NCI-H2081 (cell line): ENCODE results near the gene OPN3.
A peak's percentile ranks its signal among the peaks of the same experiment; 100 is the strongest.

ENCODE experiments used
- DNase-seq, 2 experiments: peaks; one replicate each; lab custom pipeline; 2025; lab: John Stamatoyannopoulos, UW

Gene OPN3

GRCh38 chr1:241590719-241591118, 49.5 kb downstream of the OPN3 start:
- no peak for DNase-seq

- peak; percentile 52 to 71 for DNase-seq
Measured at GRCh38 chr1:241589521-241589920, 50.6 kb downstream of the OPN3 start.

GRCh38 chr1:241586905-241587512, 53.2 kb downstream of the OPN3 start:
- DNase-seq, result no peak

GRCh38 chr1:241582921-241583321, 57.2 kb downstream of the OPN3 start:
- no peak for DNase-seq

- peak in 1 of 2 experiments; percentile 15 for DNase-seq
Measured at GRCh38 chr1:241579434-241579833, 60.7 kb downstream of the OPN3 start.

- no peak for DNase-seq
Measured at GRCh38 chr1:241574154-241574553, 66.0 kb downstream of the OPN3 start.

- DNase-seq, result no peak
Measured at GRCh38 chr1:241569848-241570247, 70.3 kb downstream of the OPN3 start.

GRCh38 chr1:241560849-241561187, 79.4 kb downstream of the OPN3 start:
- no peak for DNase-seq

GRCh38 chr1:241560146-241560848, 79.9 kb downstream of the OPN3 start:
- DNase-seq, result no peak

- DNase-seq, result no peak
Measured at GRCh38 chr1:241557551-241558193, 82.5 kb downstream of the OPN3 start.

- DNase-seq, result no peak
Measured at GRCh38 chr1:241557031-241557430, 83.1 kb downstream of the OPN3 start.

GRCh38 chr1:241555526-241555925, 84.6 kb downstream of the OPN3 start:
- DNase-seq, result no peak

GRCh38 chr1:241553886-241554592, 86.1 kb downstream of the OPN3 start:
- no peak for DNase-seq

- no peak for DNase-seq
Measured at GRCh38 chr1:241551759-241552638, 88.2 kb downstream of the OPN3 start.

- DNase-seq, result no peak
Measured at GRCh38 chr1:241550318-241550717, 89.9 kb downstream of the OPN3 start.

GRCh38 chr1:241548008-241548407, 92.2 kb downstream of the OPN3 start:
- no peak for DNase-seq
